ENCODE measurements around the gene EPN2.

- no peak for TF ChIP-seq CREB1 (CRISPR knock-in tag; IDR thresholded peaks at IDR 0.05; ENCODE audit: low read depth)
- no peak for TF ChIP-seq ZNF114 (CRISPR knock-in tag; IDR thresholded peaks at IDR 0.05)
- TF ChIP-seq POLR2AphosphoS5 (IDR thresholded peaks at IDR 0.05; ENCODE audit: low read depth) = no peak
- TF ChIP-seq CTCF (conservative IDR thresholded peaks at IDR 0.05; ENCODE audit: low read depth in 2 of 2) = no peak
- no peak for TF ChIP-seq EZH2 (IDR thresholded peaks at IDR 0.05; ENCODE audit: low read depth, unreplicated experiment)
- no peak for TF ChIP-seq EZH2phosphoT487 (IDR thresholded peaks at IDR 0.05; ENCODE audit: unreplicated experiment)
- TF ChIP-seq ZNF331 (CRISPR knock-in tag; IDR thresholded peaks at IDR 0.05; ENCODE audit: low read depth) = no peak
- TF ChIP-seq ETS1 (IDR thresholded peaks at IDR 0.05) = no peak
- TF ChIP-seq REST (IDR thresholded peaks at IDR 0.05; ENCODE audit: unreplicated experiment) = no peak
- TF ChIP-seq JUNB (IDR thresholded peaks at IDR 0.05; ENCODE audit: unreplicated experiment) = no peak
- no peak for TF ChIP-seq ZNF462 (CRISPR knock-in tag; IDR thresholded peaks at IDR 0.05)
- TF ChIP-seq STAT1 (IDR thresholded peaks at IDR 0.05; ENCODE audit: unreplicated experiment) = no peak
- no peak for TF ChIP-seq NANOG (IDR thresholded peaks at IDR 0.05; ENCODE audit: borderline replicate concordance)
These were observed 15.9 kb downstream of the EPN2 start for GRCh38 chr17:19253112-19253511.
